ENCODE results near the gene SCG3.

The SCG3 gene

DNA sequence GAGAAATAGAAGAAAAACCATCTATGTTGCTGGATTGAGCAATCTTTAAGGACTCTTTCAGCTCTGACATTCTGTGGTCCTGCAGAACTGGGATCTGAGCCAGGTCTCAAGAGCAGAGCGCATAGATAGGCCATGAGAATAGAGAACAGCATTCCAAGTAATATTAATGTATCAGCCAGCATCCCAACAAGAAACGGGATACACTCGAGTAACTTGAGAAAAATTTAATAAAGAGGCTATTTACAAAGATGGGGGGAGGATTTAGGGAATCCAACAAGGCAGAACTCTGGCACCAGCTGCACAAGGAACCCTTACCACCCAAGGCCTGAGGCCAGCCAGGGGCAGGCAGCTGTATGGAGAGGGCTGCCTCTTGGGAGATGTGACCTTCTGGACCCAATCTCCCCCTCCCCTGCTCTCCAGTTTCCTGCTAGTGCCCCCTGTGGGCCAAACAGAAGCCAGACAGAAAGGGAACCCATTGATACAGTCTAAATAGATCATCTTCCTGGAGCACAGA lies 78.3 kb downstream of the SCG3 start:
- DNase-seq, result peak; percentile 99

DNA sequence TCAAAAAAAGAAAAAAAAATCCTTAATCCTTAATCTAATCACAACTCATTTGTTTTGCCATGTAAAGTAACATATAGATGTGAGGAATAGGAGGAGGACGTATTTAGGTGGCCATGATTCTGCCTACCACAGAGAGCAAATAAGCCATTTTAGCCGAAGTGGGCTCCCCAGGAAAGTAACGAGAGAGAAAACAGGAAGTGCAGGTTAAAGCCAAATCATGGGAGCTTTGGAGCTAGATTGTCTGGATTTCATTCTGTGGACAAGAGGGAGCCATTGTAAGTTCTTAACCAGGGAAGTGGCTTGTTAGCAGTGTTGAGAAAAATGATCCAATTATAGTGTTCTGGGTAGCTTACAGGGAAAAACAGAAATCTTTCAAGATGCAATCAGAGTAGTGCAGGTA lies 79.5 kb downstream of the SCG3 start:
- no peak for DNase-seq

DNA sequence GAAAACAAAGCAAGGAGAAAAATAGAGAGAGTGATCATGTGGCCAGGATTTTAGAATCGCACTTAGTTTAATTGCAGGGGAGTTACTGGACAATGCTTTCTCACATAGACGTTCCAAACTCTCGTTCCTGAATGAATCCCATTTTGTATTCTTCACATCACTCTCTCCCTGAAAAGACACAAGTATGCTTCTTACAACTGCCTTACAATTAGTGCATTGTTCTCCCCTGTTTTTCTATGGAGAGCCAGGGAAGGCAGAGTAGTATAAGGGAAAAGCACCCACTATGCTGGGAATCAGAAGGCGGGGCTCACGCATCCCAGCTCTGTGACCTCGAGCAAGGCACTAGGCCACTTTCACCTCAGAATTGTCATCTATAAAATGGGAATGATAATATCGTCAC lies 84.4 kb downstream of the SCG3 start:
- no peak for DNase-seq

DNA sequence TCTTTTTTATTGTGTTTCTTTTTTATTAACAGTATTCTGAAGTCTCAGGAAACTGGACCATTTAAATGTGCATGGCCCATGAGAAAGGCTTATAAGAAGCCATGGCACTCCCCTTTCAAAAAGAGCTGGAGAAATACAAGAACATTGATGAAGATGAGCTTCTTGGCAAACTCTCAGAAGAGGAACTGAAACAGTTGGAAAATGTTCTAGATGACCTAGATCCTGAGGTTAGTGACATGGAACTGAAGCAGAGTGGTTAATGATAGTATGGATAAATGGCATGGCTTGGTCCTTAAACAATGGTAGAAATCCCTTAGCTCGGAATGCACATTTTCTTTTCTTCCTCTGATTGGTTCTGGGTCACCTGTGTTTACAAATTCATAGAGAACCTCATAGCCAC lies 85.0 kb downstream of the SCG3 start:
- DNase-seq, result no peak

DNA sequence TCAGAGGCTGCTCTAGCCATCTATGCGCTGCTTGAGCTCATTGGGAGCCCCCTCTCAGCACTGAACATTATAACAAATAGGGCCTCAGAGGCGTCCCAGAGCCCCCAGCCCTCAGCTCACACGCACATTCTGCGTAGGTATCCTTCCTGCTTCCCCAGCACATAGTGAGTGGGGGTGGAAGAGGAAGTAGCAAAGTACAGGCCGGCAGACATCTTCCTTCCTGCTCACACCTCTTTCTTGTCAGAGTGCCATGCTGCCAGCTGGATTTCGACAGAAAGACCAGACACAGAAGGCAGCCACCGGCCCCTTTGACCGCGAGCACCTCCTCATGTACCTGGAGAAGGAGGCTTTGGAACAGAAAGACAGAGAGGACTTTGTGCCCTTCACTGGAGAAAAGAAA lies 86.7 kb downstream of the SCG3 start:
- no peak for DNase-seq

All from fibroblast of skin of scalp (primary cell).